H1 (cell line): ENCODE measurements around the gene GPER1.

Experiments
- BACH1 ChIP-seq: IDR thresholded peaks from 2 replicates; pipeline ENCODE4 v1.6.1; 2012; ENCODE audit warnings: low read length, improper control_type of control experiment
- BRCA1 ChIP-seq: IDR thresholded peaks from 2 replicates; pipeline ENCODE4 v1.6.1; 2012; ENCODE audit warnings: low read depth, low read length, improper control_type of control experiment
- EZH2 ChIP-seq: fragments of 200-600 bp; sonication (generic); IDR thresholded peaks from 2 replicates; pipeline ENCODE4 v1.7.1; 2012; ENCODE audit warnings: low read depth, mild to moderate bottlenecking, moderate library complexity, low read length, inconsistent platforms; ENCODE audit not compliant: severe bottlenecking
- NRF1 ChIP-seq: IDR thresholded peaks from 2 replicates; pipeline ENCODE4 v1.6.1; 2011; ENCODE audit warnings: mild to moderate bottlenecking, low read depth, low read length, improper control_type of control experiment
- POLR2A ChIP-seq, 2 experiments: IDR thresholded peaks; 1 replicate in 1 of 2; 2 replicates in 1 of 2; pipeline ENCODE4 v1.6.1; 2011; ENCODE audit warnings: low read depth in 2 of 2, low read length in 2 of 2, mild to moderate bottlenecking in 2 of 2; ENCODE audit errors: control extremely low read depth in 1 of 2
- POLR2AphosphoS5 ChIP-seq: IDR thresholded peaks from 2 replicates; pipeline ENCODE4 v1.6.1; 2011; ENCODE audit warnings: low read depth, low read length
- RBBP5 ChIP-seq: IDR thresholded peaks from 2 replicates; pipeline ENCODE4 v1.7.1; 2012; ENCODE audit warnings: low read depth, mild to moderate bottlenecking, inconsistent platforms, low read length, moderate library complexity, borderline replicate concordance
- TEAD4 ChIP-seq: IDR thresholded peaks from 2 replicates; pipeline ENCODE4 v1.6.1; 2012; ENCODE audit warnings: low read depth, low read length, inconsistent platforms, mixed read lengths
- TF ChIP-seq, protein P1 (sequence below), 3 experiments: IDR thresholded peaks; 1 replicate in 2 of 3; 2 replicates in 1 of 3; pipeline versions ENCODE4 v1.5.1 to v1.6.1; 2011; ENCODE audit warnings: low read length in 3 of 3, mild to moderate bottlenecking in 3 of 3, inconsistent platforms in 2 of 3, low read depth in 1 of 3, moderate library complexity in 1 of 3; ENCODE audit not compliant: insufficient read depth in 1 of 3; ENCODE audit errors: control extremely low read depth in 1 of 3

DNA sequence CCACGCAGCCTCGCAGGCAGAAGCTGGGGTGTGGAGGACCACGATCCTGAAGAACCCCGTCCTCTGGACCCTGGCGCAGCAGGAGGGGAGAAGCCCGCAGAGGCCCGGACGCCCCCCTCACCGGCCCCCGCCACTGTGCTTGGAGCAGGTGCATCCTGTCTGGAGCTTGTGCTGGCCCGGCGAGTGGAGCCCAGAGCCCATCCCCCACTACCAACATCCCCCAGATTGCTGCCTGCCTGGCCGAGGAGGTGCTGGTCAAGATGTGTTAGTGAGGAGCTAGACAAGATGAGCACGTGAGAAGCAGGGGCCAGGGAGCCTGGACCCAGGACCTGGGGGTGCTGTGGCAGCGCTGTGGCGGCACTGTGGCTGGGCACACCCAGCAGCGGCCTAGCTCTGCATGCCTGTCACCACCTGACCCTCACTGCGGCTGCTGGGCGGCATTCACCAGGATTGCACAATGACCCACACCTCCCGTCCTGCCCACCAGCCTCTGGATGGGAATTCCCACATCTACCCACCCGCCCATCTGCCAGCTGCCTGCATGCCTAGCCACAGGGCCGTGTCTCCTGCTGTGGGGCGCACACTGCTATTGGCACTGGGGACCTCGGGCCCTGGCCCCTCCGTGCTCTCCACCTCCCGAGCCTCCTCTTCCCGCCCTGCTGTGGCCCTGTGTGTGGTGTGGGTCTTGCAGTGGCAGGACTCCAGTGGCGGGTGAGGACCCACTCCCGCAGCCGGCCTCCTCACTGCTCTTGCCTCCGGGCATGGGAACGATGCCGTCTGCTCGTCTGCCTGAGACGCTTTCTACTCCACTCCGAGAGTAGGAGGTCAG lies 31.7 kb upstream of the GPER1 start:
- no peak for TF ChIP-seq POLR2AphosphoS5
- TF ChIP-seq NRF1: no peak
- TF ChIP-seq BACH1: no peak
- TF ChIP-seq, protein P1, sequence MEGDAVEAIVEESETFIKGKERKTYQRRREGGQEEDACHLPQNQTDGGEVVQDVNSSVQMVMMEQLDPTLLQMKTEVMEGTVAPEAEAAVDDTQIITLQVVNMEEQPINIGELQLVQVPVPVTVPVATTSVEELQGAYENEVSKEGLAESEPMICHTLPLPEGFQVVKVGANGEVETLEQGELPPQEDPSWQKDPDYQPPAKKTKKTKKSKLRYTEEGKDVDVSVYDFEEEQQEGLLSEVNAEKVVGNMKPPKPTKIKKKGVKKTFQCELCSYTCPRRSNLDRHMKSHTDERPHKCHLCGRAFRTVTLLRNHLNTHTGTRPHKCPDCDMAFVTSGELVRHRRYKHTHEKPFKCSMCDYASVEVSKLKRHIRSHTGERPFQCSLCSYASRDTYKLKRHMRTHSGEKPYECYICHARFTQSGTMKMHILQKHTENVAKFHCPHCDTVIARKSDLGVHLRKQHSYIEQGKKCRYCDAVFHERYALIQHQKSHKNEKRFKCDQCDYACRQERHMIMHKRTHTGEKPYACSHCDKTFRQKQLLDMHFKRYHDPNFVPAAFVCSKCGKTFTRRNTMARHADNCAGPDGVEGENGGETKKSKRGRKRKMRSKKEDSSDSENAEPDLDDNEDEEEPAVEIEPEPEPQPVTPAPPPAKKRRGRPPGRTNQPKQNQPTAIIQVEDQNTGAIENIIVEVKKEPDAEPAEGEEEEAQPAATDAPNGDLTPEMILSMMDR (IDR thresholded peaks at IDR 0.05; ENCODE audit: control extremely low read depth in 1 of 3, insufficient read depth in 1 of 3, low read depth in 1 of 3, low read length in 3 of 3): no peak
- no peak for TF ChIP-seq POLR2A (IDR thresholded peaks at IDR 0.05; ENCODE audit: control extremely low read depth in 1 of 2, low read depth in 2 of 2, low read length in 2 of 2)
- TF ChIP-seq BRCA1: no peak
- TF ChIP-seq EZH2: no peak
- TF ChIP-seq RBBP5: no peak
- TF ChIP-seq TEAD4: no peak
